Measurements from ENCODE around the gene ZNF415.
A peak's percentile ranks its signal among the peaks of the same experiment; 100 is the strongest.
"Not testable (repeated sequence)": the region's sequence is repeated elsewhere in the genome, so short reads cannot be mapped to it uniquely, and the experiment has no call there.

ZNF415 gene

GRCh38 chr19:53136432-53136831 lies 3.7 kb upstream of the ZNF415 start:
- Histone ChIP-seq H3K9me3 (ENCODE audit: control insufficient read depth, low read length) (peaks cover 24% of the 10 kb centered on the region), H3K36me3 (ENCODE audit: control insufficient read depth, insufficient read depth, low read length) (no peaks in the 10 kb centered on the region), H3K4me3 (ENCODE audit: low read length) (no peak overlapping the region), H3K4me1 (ENCODE audit: control insufficient read depth, insufficient read depth, low read length) (peaks cover 15% of the 10 kb centered on the region), H3K9ac (ENCODE audit: low read length) (no peak overlapping the region), H3K27me3 (ENCODE audit: control insufficient read depth, insufficient read depth, low read length) (no peaks in the 10 kb centered on the region)

- Histone ChIP-seq H3K4me3 (ENCODE audit: low read length) (peak overlapping the region; percentile 93), H3K9ac (ENCODE audit: low read length) (peak overlapping the region; percentile 77), H3K27me3 (ENCODE audit: control insufficient read depth, insufficient read depth, low read length) (no peaks in the 10 kb centered on the region), H3K9me3 (ENCODE audit: control insufficient read depth, low read length) (no peaks in the 10 kb centered on the region), H3K36me3 (ENCODE audit: control insufficient read depth, insufficient read depth, low read length) (no peaks in the 10 kb centered on the region), H3K4me1 (ENCODE audit: control insufficient read depth, insufficient read depth, low read length) (peaks cover 16% of the 10 kb centered on the region)
Observed at GRCh38 chr19:53131727-53132126, 983 bp downstream of the ZNF415 start.

- Histone ChIP-seq H3K36me3 (ENCODE audit: control insufficient read depth, insufficient read depth, low read length) (no peaks in the 10 kb centered on the region), H3K9me3 (ENCODE audit: control insufficient read depth, low read length) (no peaks in the 10 kb centered on the region), H3K4me1 (ENCODE audit: control insufficient read depth, insufficient read depth, low read length) (peaks cover 16% of the 10 kb centered on the region), H3K4me3 (ENCODE audit: low read length) (no peak overlapping the region), H3K27me3 (ENCODE audit: control insufficient read depth, insufficient read depth, low read length) (no peaks in the 10 kb centered on the region), H3K9ac (ENCODE audit: low read length) (peak overlapping the region; percentile 77)
Observed at GRCh38 chr19:53131085-53131590, 1.6 kb downstream of the ZNF415 start.

GRCh38 chr19:53130506-53130905 lies 2.2 kb downstream of the ZNF415 start:
- Histone ChIP-seq H3K36me3 (ENCODE audit: control insufficient read depth, insufficient read depth, low read length) (no peaks in the 10 kb centered on the region), H3K4me1 (ENCODE audit: control insufficient read depth, insufficient read depth, low read length) (peaks cover 16% of the 10 kb centered on the region), H3K4me3 (ENCODE audit: low read length) (no peak overlapping the region), H3K9ac (ENCODE audit: low read length) (no peak overlapping the region), H3K9me3 (ENCODE audit: control insufficient read depth, low read length) (no peaks in the 10 kb centered on the region), H3K27me3 (ENCODE audit: control insufficient read depth, insufficient read depth, low read length) (no peaks in the 10 kb centered on the region)

- not testable (repeated sequence) for H3K9ac ChIP-seq (ENCODE audit: low read length); H3K4me1 ChIP-seq (ENCODE audit: control insufficient read depth, insufficient read depth, low read length); H3K27me3 ChIP-seq (ENCODE audit: control insufficient read depth, insufficient read depth, low read length); H3K9me3 ChIP-seq (ENCODE audit: control insufficient read depth, low read length); H3K4me3 ChIP-seq (ENCODE audit: low read length); H3K36me3 ChIP-seq (ENCODE audit: control insufficient read depth, insufficient read depth, low read length)
Observed at GRCh38 chr19:53126733-53127526, 5.8 kb downstream of the ZNF415 start.

GRCh38 chr19:53123400-53123799 lies 9.3 kb downstream of the ZNF415 start:
- H3K4me3 ChIP-seq (ENCODE audit: low read length), result no peak overlapping the region
- no peaks in the 10 kb centered on the region for H3K36me3 ChIP-seq (ENCODE audit: control insufficient read depth, insufficient read depth, low read length)
- H3K9me3 ChIP-seq (ENCODE audit: control insufficient read depth, low read length), result no peaks in the 10 kb centered on the region
- no peak overlapping the region for H3K9ac ChIP-seq (ENCODE audit: low read length)
- H3K4me1 ChIP-seq (ENCODE audit: control insufficient read depth, insufficient read depth, low read length), result no peaks in the 10 kb centered on the region
- H3K27me3 ChIP-seq (ENCODE audit: control insufficient read depth, insufficient read depth, low read length), result no peaks in the 10 kb centered on the region

GRCh38 chr19:53112286-53112685 lies 20.4 kb downstream of the ZNF415 start:
- no peak overlapping the region for H3K9ac ChIP-seq (ENCODE audit: low read length)
- H3K4me3 ChIP-seq (ENCODE audit: low read length), result no peak overlapping the region
- no peaks in the 10 kb centered on the region for H3K9me3 ChIP-seq (ENCODE audit: control insufficient read depth, low read length)
- no peaks in the 10 kb centered on the region for H3K27me3 ChIP-seq (ENCODE audit: control insufficient read depth, insufficient read depth, low read length)
- H3K4me1 ChIP-seq (ENCODE audit: control insufficient read depth, insufficient read depth, low read length), result no peaks in the 10 kb centered on the region
- peaks cover 4% of the 10 kb centered on the region for H3K36me3 ChIP-seq (ENCODE audit: control insufficient read depth, insufficient read depth, low read length)

- Histone ChIP-seq H3K4me3 (ENCODE audit: low read length) (no peak overlapping the region), H3K36me3 (ENCODE audit: control insufficient read depth, insufficient read depth, low read length) (peaks cover 2% of the 10 kb centered on the region), H3K9ac (ENCODE audit: low read length) (no peak overlapping the region), H3K9me3 (ENCODE audit: control insufficient read depth, low read length) (no peaks in the 10 kb centered on the region), H3K27me3 (ENCODE audit: control insufficient read depth, insufficient read depth, low read length) (no peaks in the 10 kb centered on the region), H3K4me1 (ENCODE audit: control insufficient read depth, insufficient read depth, low read length) (no peaks in the 10 kb centered on the region)
Observed at GRCh38 chr19:53109527-53109926, 23.2 kb downstream of the ZNF415 start.

GRCh38 chr19:53103234-53104203 lies 29.2 kb downstream of the ZNF415 start, which contains the start of gene ZNF160:
Gene ZNF160, minus strand, starts transcription at chr19:53103422. Its CDS starts 17,146 bp downstream, at chr19:53086276.
- Histone ChIP-seq H3K36me3 (ENCODE audit: control insufficient read depth, insufficient read depth, low read length) (no peaks in the 10 kb centered on the region), H3K9me3 (ENCODE audit: control insufficient read depth, low read length) (no peaks in the 10 kb centered on the region), H3K4me1 (ENCODE audit: control insufficient read depth, insufficient read depth, low read length) (peaks cover 8% of the 10 kb centered on the region), H3K9ac (ENCODE audit: low read length) (peak within 1 kb of the TSS; percentile 98), H3K27me3 (ENCODE audit: control insufficient read depth, insufficient read depth, low read length) (no peaks in the 10 kb centered on the region), H3K4me3 (ENCODE audit: low read length) (peak within 1 kb of the TSS; percentile 94)

GRCh38 chr19:53102756-53103233 lies 29.9 kb downstream of the ZNF415 start:
- no peaks in the 10 kb centered on the region for H3K36me3 ChIP-seq (ENCODE audit: control insufficient read depth, insufficient read depth, low read length)
- no peaks in the 10 kb centered on the region for H3K27me3 ChIP-seq (ENCODE audit: control insufficient read depth, insufficient read depth, low read length)
- H3K9me3 ChIP-seq (ENCODE audit: control insufficient read depth, low read length), result no peaks in the 10 kb centered on the region
- peak overlapping the region; percentile 94 for H3K4me3 ChIP-seq (ENCODE audit: low read length)
- H3K4me1 ChIP-seq (ENCODE audit: control insufficient read depth, insufficient read depth, low read length), result peaks cover 8% of the 10 kb centered on the region
- H3K9ac ChIP-seq (ENCODE audit: low read length), result peak overlapping the region; percentile 98

- Histone ChIP-seq H3K9ac (ENCODE audit: low read length) (peak overlapping the region; percentile 98), H3K36me3 (ENCODE audit: control insufficient read depth, insufficient read depth, low read length) (no peaks in the 10 kb centered on the region), H3K27me3 (ENCODE audit: control insufficient read depth, insufficient read depth, low read length) (no peaks in the 10 kb centered on the region), H3K4me3 (ENCODE audit: low read length) (peak overlapping the region; percentile 94), H3K4me1 (ENCODE audit: control insufficient read depth, insufficient read depth, low read length) (peaks cover 8% of the 10 kb centered on the region), H3K9me3 (ENCODE audit: control insufficient read depth, low read length) (no peaks in the 10 kb centered on the region)
Observed at GRCh38 chr19:53102206-53102755, 30.4 kb downstream of the ZNF415 start.
